GM19043 (cell line): Measurements from ENCODE around the gene ARL10.

Experiments
- ATAC-seq: cut with Tn5 transposase; IDR thresholded peaks from one replicate; pipeline ENCODE4 v1.9.1; 2021; ENCODE audit warnings: low read depth; ENCODE audit not compliant: unreplicated experiment

Gene ARL10

DNA sequence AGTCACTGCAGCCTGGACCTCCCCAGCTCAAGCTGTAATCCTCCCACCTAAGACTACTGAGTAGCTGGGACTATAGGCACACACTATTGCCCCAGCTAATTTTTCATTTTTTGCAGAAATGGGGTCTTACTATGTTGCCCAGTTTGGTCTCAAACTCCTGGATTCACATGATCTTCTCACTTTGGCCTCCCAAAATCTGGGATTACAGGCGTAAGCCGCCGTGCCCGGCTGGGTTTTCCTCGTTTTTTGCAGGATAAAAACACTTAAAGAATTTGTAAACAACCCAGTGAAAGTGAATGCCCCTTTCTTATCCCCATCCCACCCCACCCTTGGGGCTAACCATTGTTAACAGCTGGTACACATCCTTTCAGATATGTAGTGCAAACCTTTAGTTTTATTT lies 43.3 kb downstream of the ARL10 start:
- ATAC-seq: no peak

DNA sequence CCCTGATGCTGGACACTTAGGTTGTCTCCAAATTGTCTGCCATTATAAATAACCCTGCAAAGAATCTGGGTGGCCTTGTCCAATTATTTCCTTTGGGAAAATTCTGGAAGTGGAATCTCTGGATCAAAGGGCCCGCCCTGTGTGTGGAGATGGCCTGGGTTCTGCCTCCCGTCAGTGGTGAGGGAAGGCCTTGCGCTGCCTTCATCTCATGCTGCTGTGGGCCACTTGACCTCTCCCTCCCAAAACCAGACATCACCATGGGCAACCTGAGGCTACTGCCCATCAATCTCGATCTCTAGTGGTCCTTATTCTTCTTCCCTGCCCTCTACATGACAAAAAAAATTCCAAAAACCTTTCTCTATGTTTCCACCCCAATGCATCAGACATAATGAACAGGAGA lies 44.5 kb downstream of the ARL10 start:
- ATAC-seq: no peak

DNA sequence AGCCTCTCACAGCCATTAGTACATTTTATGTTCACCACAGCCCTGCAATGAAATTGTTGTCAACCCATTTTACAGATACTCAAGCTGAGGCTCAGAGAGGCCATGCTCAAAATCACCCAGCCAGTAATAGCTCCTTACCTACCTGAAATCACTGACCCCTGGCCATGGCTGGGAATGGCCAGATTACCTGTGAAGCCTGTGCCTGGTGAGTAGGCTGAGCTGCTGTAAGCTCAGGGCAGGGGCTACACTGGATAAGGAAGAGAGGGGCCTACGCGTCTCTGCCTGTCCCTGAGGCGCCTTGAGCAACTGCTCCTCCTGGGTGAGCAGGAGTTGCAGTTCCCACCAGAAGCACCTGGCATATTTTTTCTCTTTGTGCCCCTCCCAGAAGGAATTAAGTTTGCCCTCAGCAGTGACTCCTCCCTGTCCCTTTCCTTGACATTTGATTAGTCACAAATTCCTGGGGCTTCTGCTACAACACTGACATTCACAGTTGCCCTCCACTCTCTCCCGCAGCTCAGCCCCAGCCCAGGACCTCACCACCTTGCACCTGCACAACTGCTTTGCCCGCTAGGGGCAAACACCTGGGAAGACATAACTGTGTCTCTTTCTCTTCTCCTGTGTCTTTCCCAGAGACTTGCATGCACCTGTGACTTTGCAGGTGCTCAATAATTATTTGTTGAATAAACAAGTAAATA lies 45.3 kb downstream of the ARL10 start:
- ATAC-seq: no peak

DNA sequence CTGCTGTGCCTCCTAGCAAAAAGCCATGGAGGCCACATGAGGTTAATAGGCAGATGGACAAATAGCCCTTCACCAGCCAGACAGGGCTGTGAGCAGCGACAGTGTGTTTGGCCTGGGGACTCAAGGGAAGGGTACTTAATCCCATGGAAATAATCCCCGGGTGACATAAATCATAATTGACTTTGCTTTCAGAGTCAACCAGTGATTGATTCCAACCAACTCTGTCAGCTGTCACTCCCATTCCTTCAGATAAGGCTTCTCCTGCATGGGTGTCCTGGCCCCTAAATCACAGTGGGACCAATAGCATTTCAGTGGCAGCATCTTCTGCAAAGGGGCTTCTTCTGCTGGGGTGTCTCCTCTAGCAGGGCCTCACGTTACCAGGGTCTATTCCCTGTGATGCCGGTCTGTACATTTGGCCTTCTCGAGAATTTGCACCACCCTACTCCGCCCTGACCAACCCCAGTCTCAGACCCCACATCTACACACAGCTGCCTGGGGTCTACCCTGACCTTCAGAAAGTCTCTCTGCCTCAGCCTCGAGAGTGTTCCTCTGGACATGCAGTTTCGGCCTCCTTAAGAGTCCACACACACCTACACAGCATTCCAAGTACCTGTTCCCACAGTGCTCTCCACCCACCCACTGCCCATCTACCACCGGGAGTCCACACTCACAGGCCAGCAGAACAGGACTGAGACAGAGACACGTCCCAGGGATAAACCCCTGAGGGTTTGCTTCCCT lies 47.4 kb downstream of the ARL10 start:
- ATAC-seq: no peak

DNA sequence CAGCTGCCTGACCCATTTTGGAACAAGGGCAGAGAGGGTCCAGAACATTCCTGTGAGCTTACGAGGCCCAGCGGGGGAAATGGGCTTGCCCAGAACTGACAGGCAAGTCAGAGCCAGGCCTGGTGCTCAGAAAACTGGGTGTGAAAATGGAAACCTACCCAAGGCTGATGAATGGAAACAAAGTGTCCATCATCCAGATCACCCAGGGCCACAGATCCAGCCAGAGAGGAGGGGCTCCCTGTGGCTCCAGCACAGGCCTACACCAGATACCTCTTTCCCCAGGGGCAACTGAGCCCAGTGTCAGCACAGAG lies 47.9 kb downstream of the ARL10 start:
- ATAC-seq: no peak

DNA sequence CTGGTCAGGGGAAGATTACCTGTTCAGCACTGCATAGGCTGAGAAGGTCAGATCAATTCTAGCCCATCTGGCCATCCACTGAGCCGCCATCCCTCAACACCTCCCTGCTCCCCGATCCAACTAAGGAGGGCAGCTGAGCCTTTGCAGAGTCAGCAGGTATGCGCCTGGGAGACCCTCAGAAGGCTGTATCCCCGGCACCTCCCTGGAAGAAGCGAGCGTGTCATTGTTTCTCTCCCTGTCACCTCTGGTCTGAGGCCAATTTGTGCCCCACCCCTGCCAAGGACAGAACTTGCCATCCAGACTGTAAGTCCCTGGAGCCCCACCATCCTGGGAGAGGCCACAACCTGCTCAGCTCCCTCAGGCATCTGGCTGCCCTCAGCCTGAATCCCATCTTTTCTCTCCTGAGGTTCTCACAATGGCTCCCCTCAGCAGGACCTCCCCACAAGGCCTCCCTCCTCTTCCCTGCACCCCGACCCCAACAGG lies 48.5 kb downstream of the ARL10 start:
- ATAC-seq: no peak

DNA sequence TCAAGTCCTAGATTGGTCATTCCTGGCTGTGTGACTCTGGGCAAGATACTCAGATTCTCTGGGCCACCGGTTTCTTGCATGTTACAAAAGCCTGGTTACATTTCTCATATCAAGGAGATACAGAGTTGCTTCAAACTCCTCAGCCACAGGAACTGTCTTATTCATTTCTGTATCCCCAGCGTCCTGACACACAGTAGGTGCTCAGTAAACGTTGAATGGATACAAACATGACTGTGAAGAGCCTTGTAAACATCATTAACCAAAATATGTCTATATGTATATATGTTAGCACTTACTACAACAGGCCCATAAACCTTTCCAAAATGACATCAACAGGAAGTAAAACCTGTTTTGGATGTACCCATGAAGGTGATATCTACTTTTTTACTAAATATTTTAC lies 49.4 kb downstream of the ARL10 start:
- no peak for ATAC-seq

DNA sequence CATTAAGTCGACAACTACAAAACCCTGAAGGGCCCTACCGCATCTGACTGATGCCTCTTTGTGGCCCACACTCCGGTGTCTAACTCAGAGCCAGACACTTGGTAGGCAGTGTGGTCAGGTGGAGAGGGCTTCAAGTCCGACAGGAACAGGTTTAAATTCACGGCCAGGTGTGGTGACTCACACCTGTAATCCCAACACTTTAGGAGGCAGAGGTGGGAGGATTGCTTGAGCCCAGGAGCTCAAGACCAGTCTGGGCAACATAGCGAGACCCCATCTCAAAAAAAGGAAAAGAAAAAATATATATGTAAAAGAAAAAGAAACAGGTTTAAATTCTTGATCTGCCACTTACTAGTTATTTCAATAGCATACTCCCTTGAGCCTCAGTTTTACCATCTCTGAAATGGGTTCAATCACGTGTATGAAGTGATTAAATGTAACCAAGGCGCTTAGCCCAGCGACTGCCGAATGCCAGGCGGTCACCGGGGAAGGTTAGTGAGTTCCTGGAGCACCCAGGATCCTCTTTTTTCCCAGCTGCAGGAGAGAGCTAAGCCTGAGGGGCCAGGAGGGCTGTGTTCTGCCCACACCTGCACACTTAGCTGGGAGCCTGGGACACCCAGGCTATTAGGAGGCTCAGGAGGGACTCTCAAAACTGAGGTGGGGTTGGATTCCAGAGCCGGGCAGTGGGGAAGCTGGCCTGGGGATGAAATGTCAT lies 50.1 kb downstream of the ARL10 start:
- no peak for ATAC-seq

DNA sequence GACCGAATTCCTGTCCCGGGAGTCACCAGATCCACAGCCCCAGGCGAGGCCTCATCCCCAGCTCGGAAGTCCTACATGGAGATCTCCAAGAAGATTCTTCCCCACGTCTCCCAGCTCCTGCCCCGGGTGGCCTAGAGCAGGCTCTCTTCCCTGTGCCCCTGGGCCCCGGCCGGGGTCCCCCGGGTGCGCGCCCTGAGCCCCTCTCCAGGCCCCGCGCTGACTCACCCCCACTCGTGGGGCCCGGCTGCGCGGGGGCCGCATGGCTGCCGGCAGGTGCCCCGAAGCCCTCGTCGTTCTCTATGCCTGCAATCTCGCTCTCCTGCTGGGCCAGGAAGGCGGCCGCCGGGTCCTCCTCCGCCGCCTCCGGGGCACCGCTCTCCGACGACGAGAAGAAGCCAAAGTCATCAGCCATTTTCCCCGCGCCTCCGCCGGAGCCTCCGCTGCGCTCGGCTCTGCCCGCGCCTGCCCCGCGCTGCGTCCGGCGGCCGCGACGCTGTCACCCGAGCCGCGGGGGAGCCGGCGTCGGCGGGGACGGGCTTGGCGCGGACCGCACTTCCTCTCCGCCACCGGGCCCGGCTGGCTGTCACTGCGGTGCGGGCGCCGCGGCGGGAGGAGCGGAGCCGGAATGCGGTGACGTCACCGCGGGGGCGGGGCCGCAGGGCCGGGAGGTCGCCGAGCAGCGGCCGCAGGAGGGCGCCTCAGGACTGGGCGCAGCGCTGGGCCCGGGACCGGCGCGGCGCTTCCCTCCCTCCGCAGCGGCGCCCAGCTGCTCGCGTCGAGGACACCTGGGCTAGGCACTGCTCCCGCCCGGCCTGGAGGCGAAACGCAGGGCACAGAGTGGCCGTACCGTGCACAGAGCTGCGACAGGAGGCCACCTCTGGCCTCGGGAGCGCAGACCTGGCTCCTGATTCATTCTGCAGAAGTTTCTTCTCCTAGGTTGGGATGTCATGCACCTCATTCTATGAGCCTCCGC lies 51.0 kb downstream of the ARL10 start, which contains the start of gene CLTB:
TSS of gene CLTB (minus strand) at position 588 of the 973 bp plus-strand sequence. CDS start at position 412, 176 bp downstream.
- peak; percentile 98 for ATAC-seq

DNA sequence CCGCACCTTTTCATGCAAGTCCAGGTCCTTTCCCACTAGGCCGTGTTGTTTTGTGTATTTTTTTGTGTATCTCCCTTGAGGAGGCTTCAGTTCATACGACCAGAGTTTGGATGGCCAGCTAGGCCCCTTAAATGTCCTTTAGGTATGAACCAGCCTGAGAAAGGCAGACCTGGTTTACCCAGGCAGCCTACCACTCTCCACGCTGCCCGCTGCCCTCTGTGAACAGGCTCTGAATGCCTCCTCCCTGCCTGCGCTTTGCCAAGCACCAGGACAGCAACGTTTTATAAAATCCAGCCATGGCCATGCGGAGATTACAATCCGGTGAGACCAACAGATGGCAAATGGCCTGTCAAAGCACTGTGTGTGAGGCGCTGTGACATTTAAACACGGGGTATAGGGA lies 51.7 kb downstream of the ARL10 start:
- no peak for ATAC-seq

DNA sequence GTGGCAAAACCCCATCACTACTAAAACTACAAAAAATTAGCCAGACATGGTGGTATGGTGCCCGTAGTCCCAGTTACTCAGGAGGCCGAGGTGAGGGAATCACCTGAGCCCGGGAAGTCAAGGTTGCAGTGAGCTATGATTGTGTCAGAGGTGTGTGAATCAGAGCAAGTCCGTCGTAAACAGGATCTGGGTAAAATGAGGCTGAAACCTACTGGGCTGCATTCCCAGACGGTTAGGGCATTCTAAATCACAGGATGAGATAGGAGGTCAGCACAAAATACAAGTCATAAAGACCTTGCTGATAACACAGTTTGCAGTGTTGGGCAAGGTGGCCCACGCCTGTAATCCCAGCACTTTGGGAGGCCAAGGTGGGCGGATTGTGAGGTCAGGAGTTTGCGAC lies 53.0 kb downstream of the ARL10 start:
- no peak for ATAC-seq

DNA sequence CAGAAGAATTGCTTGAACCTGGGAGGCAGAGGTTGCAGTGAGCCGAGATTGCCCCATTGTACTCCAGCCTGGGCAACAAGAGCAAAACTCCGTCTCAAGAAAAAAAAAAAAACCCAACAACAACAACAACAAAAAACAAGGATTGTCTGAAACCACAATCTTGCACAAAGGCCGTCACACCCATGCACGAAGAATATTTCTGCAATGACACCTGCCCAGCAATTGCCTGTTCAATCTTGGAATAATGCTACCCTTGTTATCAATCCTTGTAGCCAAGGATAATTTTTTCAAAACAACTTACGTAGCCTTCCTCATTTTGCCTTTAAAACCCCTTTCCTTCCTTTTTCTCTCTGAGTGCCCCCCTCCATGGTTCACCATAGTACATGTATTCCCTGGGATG lies 54.8 kb downstream of the ARL10 start:
- no peak for ATAC-seq

DNA sequence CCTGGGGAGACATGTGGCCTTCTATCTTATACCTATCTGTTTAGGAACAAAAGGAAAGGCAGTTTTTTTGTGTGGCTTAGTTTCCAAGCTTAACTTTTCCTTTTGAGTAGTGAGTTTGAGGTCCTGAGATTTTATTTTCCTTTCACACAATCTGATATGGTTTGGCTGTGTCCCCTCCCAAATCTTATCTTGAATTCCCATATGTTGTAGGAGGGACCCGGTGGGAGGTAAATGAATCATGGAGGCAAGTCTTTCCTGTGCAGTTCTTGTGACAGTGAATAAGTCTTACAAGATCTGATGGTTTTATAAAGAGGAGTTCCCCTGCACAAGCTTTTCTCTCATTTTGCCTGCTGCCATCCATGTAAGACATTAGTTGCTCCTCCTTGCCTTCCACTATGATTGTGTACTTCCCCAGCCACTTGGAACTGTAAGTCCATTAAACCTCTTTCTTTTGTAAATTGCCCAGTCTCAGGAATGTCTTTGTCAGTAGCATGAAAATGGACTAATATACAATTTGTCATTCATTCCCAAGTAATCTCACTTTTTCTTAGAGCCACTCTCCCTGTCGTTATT lies 55.8 kb downstream of the ARL10 start:
- ATAC-seq: no peak

DNA sequence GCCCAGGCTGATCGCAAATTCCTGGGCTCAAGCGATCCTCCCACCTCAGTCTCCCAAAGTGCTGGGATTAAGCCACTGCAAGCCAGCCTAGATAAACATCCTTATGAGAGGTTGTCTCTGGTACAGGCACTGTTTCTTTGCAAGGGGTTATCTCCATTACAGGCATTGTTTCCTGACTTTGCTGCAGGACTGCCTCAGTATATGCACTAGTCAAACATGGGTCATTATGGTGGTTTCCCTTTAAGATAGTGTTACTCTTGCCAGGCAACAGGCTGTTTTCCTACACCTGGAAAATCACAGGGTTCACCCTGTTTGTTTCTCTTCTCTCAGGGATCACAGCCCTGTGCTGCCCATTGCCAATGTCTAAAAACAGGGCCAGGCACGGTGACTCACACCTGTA lies 58.9 kb downstream of the ARL10 start:
- no peak for ATAC-seq

DNA sequence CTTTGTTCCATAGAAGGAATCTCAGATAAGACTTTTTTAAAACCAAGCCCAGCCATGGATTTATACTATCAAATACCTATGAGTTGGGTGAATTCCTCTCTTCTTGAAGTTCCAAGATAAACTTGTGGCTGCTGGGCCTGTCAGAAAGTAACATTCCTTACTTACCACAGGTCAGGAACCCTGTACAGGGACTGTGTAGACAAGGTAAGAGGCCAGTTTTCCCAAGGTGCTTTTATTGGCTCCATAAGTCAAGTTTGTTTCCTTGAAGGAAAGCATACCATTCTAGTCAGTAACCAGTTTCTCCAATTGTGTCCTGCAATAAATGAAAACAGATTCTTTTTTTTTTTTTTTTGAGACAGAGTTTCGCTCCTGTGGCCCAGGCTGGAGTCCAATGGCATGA lies 59.9 kb downstream of the ARL10 start:
- ATAC-seq: no peak

DNA sequence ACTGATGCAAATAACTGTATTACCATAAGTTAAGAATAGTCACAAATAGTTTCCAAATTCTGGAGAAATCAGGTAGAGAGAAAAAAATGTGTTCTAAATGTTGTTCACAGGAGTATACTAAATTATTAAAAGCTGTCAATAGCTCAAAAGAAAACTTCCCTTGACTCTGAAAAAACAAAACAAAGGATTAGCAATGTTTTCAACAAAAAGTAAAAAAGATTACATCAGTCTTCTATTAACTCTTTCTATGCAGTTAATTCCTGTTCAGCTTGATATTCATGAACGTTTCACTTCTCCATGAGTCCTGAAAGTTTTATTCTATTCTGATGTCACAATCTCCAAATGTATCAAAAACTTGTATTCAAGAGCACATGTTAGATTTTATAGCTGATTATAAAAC lies 60.5 kb downstream of the ARL10 start:
- no peak for ATAC-seq

DNA sequence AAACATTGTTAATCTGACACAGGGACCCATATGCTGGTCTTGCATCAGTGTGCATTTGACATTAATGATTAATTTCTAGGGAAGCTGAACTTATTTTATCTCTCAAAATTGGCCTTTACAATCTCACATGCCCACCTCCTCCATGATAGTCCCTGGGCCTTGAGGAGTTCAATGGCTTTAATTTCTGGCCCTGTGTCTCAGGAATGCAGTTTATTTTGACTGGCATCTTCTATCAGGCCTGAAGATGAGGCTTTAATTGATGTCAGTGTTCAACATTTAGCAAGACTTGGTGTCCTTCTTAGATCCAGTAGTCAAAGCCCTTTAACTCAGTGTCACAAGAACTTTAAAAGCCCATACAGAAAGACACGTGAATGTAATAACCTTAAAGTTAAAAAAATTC lies 61.6 kb downstream of the ARL10 start:
- ATAC-seq: no peak

DNA sequence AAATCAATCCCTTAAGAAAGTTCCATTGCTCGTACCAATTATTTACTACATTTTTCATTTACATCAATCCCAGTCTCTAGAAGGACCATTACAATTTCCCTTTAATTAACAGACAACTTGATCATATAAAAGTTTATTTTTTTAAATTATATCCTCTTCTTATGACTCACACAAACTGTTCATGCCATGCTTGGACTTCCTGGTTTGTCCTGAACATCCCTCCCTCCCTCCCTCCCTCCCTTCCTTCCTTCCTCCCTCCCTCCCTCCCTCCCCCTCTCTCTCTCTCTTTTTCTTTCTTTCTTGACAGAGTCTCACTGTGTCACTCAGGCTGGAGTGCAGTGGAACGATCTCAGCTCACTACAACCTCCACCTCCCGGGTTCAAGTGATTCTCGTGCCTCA lies 62.7 kb downstream of the ARL10 start:
- no peak for ATAC-seq

DNA sequence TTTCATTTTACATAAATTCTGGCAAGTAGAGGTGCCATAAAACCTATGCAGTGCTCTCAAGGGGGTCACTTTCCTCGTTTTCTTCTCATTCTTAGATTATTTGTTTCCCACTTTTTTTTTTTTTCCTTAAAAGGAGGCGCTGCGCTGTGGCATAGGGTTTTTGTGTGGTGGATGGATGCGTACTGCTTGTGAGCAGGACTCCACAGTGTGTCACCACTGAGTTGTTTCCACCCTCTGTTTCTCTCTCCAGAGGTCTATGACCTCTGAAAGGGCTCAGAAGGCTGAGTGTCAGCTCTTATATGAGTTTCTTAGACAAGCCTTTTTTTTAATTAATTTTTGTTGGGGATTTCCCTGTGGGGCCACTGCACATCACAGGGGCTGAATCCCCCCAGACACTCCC lies 64.7 kb downstream of the ARL10 start:
- ATAC-seq: no peak
